Peyer's patch (tissue), 4 donors: ENCODE data around the gene CPNE2. TPM values are rescaled to one million over a fixed set of nuclear protein-coding genes. Genes with fewer than 3 reads are reported as not detected.

ENCODE experiments used
- DNase-seq, 3 donors: peaks; one replicate each; pipeline ENCODE4 v3.0.0-alpha.2; 2017 to 2019
- H3K27ac ChIP-seq, 4 donors: fragments of 200-600 bp; sonication (generic); one replicate each; pipeline ENCODE4 v1.5.1; 2016 to 2019
- H3K27me3 ChIP-seq, 2 donors: fragments of 200-600 bp; sonication (generic); one replicate each; pipeline ENCODE4 v1.5.1; 2019
- H3K36me3 ChIP-seq, 3 donors: fragments of 200-600 bp; sonication (generic); one replicate each; pipeline ENCODE4 v1.5.1; 2016 to 2019
- H3K4me1 ChIP-seq, 4 donors: fragments of 200-600 bp; sonication (generic); one replicate each; pipeline ENCODE4 v1.5.1; 2016 to 2019
- H3K4me3 ChIP-seq, 4 donors: fragments of 200-600 bp; sonication (generic); 1 replicate in 3 of 4; 2 replicates in 1 of 4; pipeline ENCODE4 v1.5.1; 2016 to 2019; ENCODE audit warnings: mild to moderate bottlenecking in 1 of 4
- H3K9me3 ChIP-seq, 4 donors: fragments of 200-600 bp; sonication (generic); one replicate each; pipeline ENCODE4 v1.5.1; 2016 to 2019; ENCODE audit warnings: mild to moderate bottlenecking in 1 of 4
- CTCF ChIP-seq, 6 experiments: fragments of 450-650 bp in 4 of 6; fragments of 200-600 bp in 2 of 6; sonication (generic) in 1 of 6; IDR thresholded peaks; one replicate each; pipeline ENCODE4 v1.5.1; 2017 to 2019; ENCODE audit warnings: antibody characterized with exemption in 6 of 6, mild to moderate bottlenecking in 3 of 6, moderate library complexity in 1 of 6
- POLR2A ChIP-seq, 2 donors: fragments of 450-650 bp; IDR thresholded peaks; one replicate each; pipeline ENCODE4 v1.5.1; 2017; ENCODE audit warnings: antibody characterized with exemption in 2 of 2, mild to moderate bottlenecking in 2 of 2, moderate library complexity in 2 of 2
- total RNA-seq, 4 donors: library from RNA; depleted of rRNA; stranded (reverse); fragments of >200 nt; gene quantifications; one replicate each; pipeline ENCODE4 v1.1.0, GENCODE V29; 2016

Gene CPNE2
- total RNA-seq, 4 donors from 2014 or later = 26.4 to 73.9 (median 64.8) TPM

- H3K27ac ChIP-seq = no peak overlapping the region
- no peaks in the 10 kb centered on the region for H3K9me3 ChIP-seq
- H3K27me3 ChIP-seq = no peaks in the 10 kb centered on the region
- no peaks in the 10 kb centered on the region for H3K4me1 ChIP-seq
- TF ChIP-seq POLR2A (IDR thresholded peaks at IDR 0.05) (no peak), CTCF (IDR thresholded peaks at IDR 0.05) (no peak)
- H3K36me3 ChIP-seq = peaks cover 0 to 36% (median 0%) of the 10 kb centered on the region in 3 donors
- DNase-seq = no peak
- H3K4me3 ChIP-seq = no peak overlapping the region
Measured at GRCh38 chr16:57071831-57072582, 20.4 kb upstream of the CPNE2 start.

- Histone ChIP-seq H3K4me3 (no peak overlapping the region), H3K27me3 (no peaks in the 10 kb centered on the region), H3K9me3 (no peaks in the 10 kb centered on the region), H3K36me3 (peaks cover 0 to 30% (median 0%) of the 10 kb centered on the region in 3 donors), H3K4me1 (no peaks in the 10 kb centered on the region), H3K27ac (no peak overlapping the region)
- no peak for DNase-seq
- TF ChIP-seq CTCF (IDR thresholded peaks at IDR 0.05) (no peak), POLR2A (IDR thresholded peaks at IDR 0.05) (no peak)
Measured at GRCh38 chr16:57072616-57073275, 19.6 kb upstream of the CPNE2 start.

- Histone ChIP-seq H3K36me3 (peaks cover 0 to 39% (median 0%) of the 10 kb centered on the region in 3 donors), H3K4me1 (no peaks in the 10 kb centered on the region), H3K9me3 (no peaks in the 10 kb centered on the region), H3K4me3 (no peak overlapping the region), H3K27me3 (no peaks in the 10 kb centered on the region), H3K27ac (no peak overlapping the region)
- TF ChIP-seq POLR2A (IDR thresholded peaks at IDR 0.05) (no peak), CTCF (IDR thresholded peaks at IDR 0.05) (no peak)
- no peak for DNase-seq
Measured at GRCh38 chr16:57077714-57078113, 14.7 kb upstream of the CPNE2 start.

GRCh38 chr16:57081744-57082143 lies 10.6 kb upstream of the CPNE2 start:
- no peak for TF ChIP-seq CTCF (IDR thresholded peaks at IDR 0.05)
- TF ChIP-seq POLR2A (IDR thresholded peaks at IDR 0.05) = no peak

GRCh38 chr16:57082664-57083063 lies 9.7 kb upstream of the CPNE2 start:
- TF ChIP-seq POLR2A (IDR thresholded peaks at IDR 0.05) (no peak), CTCF (IDR thresholded peaks at IDR 0.05) (no peak)
- no peaks in the 10 kb centered on the region for H3K27me3 ChIP-seq
- no peak overlapping the region for H3K27ac ChIP-seq
- H3K4me1 ChIP-seq = peaks cover 0 to 9% (median 2%) of the 10 kb centered on the region in 4 donors
- H3K36me3 ChIP-seq = peaks cover 0 to 19% (median 0%) of the 10 kb centered on the region in 3 donors
- DNase-seq = no peak
- H3K4me3 ChIP-seq = no peak overlapping the region
- H3K9me3 ChIP-seq = no peaks in the 10 kb centered on the region

More at GRCh38 chr16:57081744-57082143, 10.6 kb upstream of the CPNE2 start:
- Histone ChIP-seq H3K4me3 (no peak overlapping the region), H3K27ac (no peak overlapping the region), H3K36me3 (peaks cover 0 to 21% (median 0%) of the 10 kb centered on the region in 3 donors), H3K27me3 (no peaks in the 10 kb centered on the region), H3K4me1 (peaks cover 0 to 9% (median 2%) of the 10 kb centered on the region in 4 donors), H3K9me3 (no peaks in the 10 kb centered on the region)
- no peak for DNase-seq
